ENCODE measurements around the gene CLIP2. TPM values are rescaled to one million over a fixed set of nuclear protein-coding genes. Genes with fewer than 3 reads are reported as not detected.
"Not testable (repeated sequence)": the region's sequence is repeated elsewhere in the genome, so short reads cannot be mapped to it uniquely, and the experiment has no call there.

Gene CLIP2
- total and polyA plus RNA-seq, 12 donors: 4.5 to 11.3 (median 6.6) TPM

DNA sequence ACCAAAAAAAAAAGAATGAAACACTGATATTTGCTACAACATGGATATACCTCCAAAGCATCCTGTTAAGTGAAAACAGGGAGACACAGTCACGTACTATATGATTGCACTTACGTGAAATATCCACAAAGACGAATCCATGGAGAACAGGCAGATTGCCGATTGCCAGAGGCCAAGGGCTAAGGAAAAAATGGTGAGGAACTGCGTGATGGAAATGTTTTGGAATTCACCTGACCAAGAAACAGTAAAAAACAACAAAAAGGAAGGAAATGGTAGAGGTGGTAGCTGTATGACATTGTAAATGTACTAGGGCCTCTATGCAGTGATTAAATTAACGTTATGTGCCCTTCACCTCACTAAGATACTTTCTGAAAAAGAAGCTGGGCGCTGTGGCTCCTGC lies 120.4 kb downstream of the CLIP2 start:
- no peak for DNase-seq
- Histone ChIP-seq H3K9me3 (no peaks in the 10 kb centered on the region), H3K4me1 (no peaks in the 10 kb centered on the region), H3K4me3 (no peak overlapping the region), H3K27me3 (no peaks in the 10 kb centered on the region), H3K36me3 (peaks cover 0 to 8% (median 0%) of the 10 kb centered on the region in 9 donors), H3K27ac (no peak overlapping the region)
- intact Hi-C loops (cut with DNase I): loop anchor here in 1 of 10 donors (10.0 kb wide), 1 partner anchor 345 kb away; no protein-coding TSS in a partner anchor
- no peak for ATAC-seq
- 74 to 83% methylated on average over 7 of the region's 7 CpGs for WGBS, 2 donors
- TF ChIP-seq, protein P1, sequence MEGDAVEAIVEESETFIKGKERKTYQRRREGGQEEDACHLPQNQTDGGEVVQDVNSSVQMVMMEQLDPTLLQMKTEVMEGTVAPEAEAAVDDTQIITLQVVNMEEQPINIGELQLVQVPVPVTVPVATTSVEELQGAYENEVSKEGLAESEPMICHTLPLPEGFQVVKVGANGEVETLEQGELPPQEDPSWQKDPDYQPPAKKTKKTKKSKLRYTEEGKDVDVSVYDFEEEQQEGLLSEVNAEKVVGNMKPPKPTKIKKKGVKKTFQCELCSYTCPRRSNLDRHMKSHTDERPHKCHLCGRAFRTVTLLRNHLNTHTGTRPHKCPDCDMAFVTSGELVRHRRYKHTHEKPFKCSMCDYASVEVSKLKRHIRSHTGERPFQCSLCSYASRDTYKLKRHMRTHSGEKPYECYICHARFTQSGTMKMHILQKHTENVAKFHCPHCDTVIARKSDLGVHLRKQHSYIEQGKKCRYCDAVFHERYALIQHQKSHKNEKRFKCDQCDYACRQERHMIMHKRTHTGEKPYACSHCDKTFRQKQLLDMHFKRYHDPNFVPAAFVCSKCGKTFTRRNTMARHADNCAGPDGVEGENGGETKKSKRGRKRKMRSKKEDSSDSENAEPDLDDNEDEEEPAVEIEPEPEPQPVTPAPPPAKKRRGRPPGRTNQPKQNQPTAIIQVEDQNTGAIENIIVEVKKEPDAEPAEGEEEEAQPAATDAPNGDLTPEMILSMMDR (IDR thresholded peaks at IDR 0.05): no peak

DNA sequence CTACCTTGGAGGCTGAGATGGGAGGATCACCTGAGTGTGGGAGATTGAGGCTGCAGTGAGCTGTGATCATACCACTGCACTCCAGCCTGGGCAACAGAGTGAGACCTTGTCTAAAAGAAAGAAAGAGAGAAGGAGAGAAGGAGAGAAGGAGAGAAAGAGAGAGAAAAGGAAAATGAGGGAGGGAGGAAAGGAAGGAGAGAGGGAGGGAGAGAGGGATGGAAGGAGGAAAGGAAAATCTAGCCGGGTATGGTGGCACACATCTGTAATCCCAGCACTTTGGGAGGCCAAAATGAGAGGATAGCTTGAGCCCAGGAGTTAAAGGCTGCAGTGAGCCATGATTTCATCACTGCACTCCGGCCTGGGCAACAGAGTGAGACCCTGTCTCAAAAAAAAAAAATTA lies 121.6 kb downstream of the CLIP2 start:
- Histone ChIP-seq H3K36me3 (no peaks in the 10 kb centered on the region), H3K4me3 (no peak overlapping the region), H3K27me3 (no peaks in the 10 kb centered on the region), H3K27ac (no peak overlapping the region), H3K9me3 (no peaks in the 10 kb centered on the region), H3K4me1 (no peaks in the 10 kb centered on the region)
- 62 to 80% methylated on average over 2 of the region's 2 CpGs for WGBS, 2 donors
- intact Hi-C loops (cut with DNase I): loop anchor here in 5 of 10 donors (10.0 kb wide), 2 partner anchors 154 to 634 kb away; no protein-coding TSS in a partner anchor
- DNase-seq (no peak), ATAC-seq (no peak)
- TF ChIP-seq, protein P1 (IDR thresholded peaks at IDR 0.05): no peak

DNA sequence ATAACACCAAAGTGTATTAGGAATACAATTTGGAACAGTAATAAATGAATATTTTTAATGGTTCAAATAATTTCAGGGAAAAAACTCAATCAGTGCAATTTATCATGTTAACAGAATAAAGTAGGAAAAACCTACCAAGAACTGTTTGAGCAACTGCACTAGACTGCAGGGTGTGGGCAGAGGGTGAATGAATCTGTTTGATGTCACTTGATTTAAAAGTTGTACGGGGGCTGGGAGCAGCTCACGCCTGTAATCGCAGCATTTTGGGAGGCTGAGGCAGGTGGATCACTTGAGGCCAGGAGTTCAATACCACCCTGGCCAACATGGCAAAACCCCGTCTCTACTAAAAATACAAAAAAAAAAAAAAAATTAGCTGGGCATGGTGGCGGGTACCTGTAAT lies 122.4 kb downstream of the CLIP2 start:
- H3K4me3 ChIP-seq, H3K36me3 ChIP-seq, DNase-seq, H3K9me3 ChIP-seq, H3K27ac ChIP-seq, H3K4me1 ChIP-seq, ATAC-seq, H3K27me3 ChIP-seq: not testable (repeated sequence)
- WGBS, 2 donors: 81 to 88% methylated on average over 5 of the region's 5 CpGs
- intact Hi-C loops (cut with DNase I): loop anchor here in 5 of 10 donors (10.0 kb wide), 2 partner anchors 153 to 633 kb away; no protein-coding TSS in a partner anchor

DNA sequence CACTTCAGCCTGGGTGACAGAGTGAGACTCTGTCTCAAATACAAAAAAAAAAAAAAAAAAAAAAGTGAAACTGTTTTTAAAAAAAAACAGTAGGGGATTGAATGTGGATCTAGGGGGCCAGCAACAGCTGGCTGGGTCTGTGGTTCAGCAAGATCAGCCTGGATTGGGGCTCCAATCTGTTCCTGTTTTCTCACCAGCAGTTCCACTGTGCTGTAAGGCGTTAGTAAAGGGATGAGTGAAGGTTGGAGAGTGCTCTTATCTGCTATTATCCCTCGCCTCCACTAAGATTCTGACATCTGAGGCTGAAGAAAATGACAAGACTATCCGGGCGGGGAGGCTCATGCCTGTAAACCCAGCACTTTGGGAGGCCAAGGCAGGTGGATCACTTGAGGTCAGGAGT lies 122.8 kb downstream of the CLIP2 start:
- H3K4me1 ChIP-seq: no peaks in the 10 kb centered on the region
- DNase-seq (no peak), ATAC-seq (no peak)
- TF ChIP-seq, protein P1 (IDR thresholded peaks at IDR 0.05): no peak
- no peaks in the 10 kb centered on the region for H3K9me3 ChIP-seq
- H3K36me3 ChIP-seq: no peaks in the 10 kb centered on the region
- WGBS, 2 donors: 42 to 48% methylated on average over 4 of the region's 4 CpGs
- no peak overlapping the region for H3K4me3 ChIP-seq
- intact Hi-C loops (cut with DNase I): loop anchor here in 5 of 10 donors (1.0 to 10.0 kb wide), 3 partner anchors 35 to 633 kb away; no protein-coding TSS in a partner anchor
- H3K27me3 ChIP-seq: peaks cover 0 to 3% (median 0%) of the 10 kb centered on the region in 7 donors
- H3K27ac ChIP-seq: no peak overlapping the region

DNA sequence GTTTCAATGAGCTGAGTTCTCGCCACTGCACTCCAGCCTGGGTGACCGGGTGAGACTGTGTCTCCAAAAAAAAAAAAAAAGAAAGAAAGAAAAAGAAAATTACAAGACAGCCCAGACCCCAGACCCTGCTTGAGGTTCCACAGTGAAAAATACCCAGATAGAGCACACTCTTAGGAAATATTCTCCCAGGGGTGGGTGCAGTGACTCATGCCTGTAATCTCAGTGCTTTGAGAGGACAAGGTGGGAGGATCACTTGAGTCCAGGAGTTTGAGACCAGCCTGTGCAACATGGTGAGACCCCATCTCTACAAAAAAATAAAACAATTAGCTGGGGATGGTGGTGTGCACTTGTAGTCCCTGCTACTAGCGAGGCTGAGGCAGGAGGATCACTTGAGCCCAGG lies 123.4 kb downstream of the CLIP2 start:
- Histone ChIP-seq H3K9me3 (no peaks in the 10 kb centered on the region), H3K27me3 (peaks cover 0 to 5% (median 0%) of the 10 kb centered on the region in 7 donors), H3K4me3 (no peak overlapping the region), H3K27ac (no peak overlapping the region), H3K36me3 (no peaks in the 10 kb centered on the region), H3K4me1 (peaks cover 0 to 5% (median 0%) of the 10 kb centered on the region in 9 donors)
- 88 to 92% methylated on average over 3 of the region's 3 CpGs for WGBS, 2 donors
- intact Hi-C loops (cut with DNase I): loop anchor here in 5 of 10 donors (1.0 to 10.0 kb wide), 3 partner anchors 35 to 632 kb away; no protein-coding TSS in a partner anchor
- TF ChIP-seq, protein P1 (IDR thresholded peaks at IDR 0.05): no peak
- ATAC-seq (no peak), DNase-seq (no peak)

DNA sequence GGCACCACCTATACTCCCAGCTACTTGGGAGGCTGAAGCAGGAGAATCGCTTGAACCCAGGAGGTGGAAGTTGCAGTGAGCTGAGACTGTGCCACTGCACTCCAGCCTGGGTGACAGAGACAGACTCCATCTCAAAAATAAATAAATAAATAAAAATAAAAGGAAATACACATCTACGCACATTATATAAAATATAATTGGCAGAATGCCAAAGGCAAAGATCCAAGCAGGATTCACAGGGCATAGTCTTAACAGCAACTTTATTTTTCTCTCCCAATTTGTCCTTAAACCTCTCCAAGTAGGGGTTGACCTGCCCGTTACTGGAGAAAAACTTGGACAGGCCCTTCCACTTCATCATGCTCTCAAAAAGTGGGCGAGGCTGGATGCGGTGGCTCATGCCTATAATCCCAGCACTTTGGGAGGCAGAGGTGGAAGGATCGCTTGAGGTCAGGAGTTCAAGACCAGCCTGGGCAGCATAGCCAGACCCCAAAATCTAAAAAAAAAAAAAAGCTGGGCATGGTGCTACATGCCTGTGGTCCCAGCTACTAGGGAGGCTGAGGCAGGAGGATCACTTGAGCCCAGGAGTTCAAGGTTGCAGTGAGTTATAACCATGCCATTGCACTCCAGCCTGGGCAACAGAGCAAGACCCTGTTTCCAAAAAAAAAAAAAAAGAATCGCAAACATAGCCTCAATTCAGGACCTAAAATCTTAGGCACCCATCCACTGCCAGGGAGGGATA lies 125.6 kb downstream of the CLIP2 start:
- not testable (repeated sequence) for H3K27me3 ChIP-seq, H3K27ac ChIP-seq, H3K4me3 ChIP-seq, H3K9me3 ChIP-seq, H3K4me1 ChIP-seq, H3K36me3 ChIP-seq, ATAC-seq, DNase-seq
- WGBS, 2 donors: no CpG with 5 or more reads among the region's 7 CpGs
- intact Hi-C loops (cut with DNase I): loop anchor here in 7 of 10 donors (5.0 to 10.0 kb wide), 3 partner anchors 150 to 630 kb away; no protein-coding TSS in a partner anchor

Measured in heart right ventricle (tissue), 16 donors.